ENCODE data around the gene PHYHD1. TPM values are rescaled to one million over a fixed set of nuclear protein-coding genes. Genes with fewer than 3 reads are reported as not detected.
"Not testable (repeated sequence)": the region's sequence is repeated elsewhere in the genome, so short reads cannot be mapped to it uniquely, and the experiment has no call there.

PHYHD1 gene
- total RNA-seq, 2 experiments from 2014 or later: 83.5 to 150 TPM

- Histone ChIP-seq H3K9me3 (ENCODE audit: low read length) (no peaks in the 10 kb centered on the region), H3K9me2 (ENCODE audit: insufficient read depth, low read length) (no peaks in the 10 kb centered on the region), H3K36me3 (ENCODE audit: insufficient read depth, low read length) (peaks cover 7% of the 10 kb centered on the region), H3K4me1 (ENCODE audit: insufficient read depth, low read length, poor library complexity, severe bottlenecking) (peaks cover 13% of the 10 kb centered on the region), H3K4me3 (ENCODE audit: low read depth, low read length, poor library complexity, severe bottlenecking) (no peak overlapping the region), H3K4me2 (ENCODE audit: low read length) (no peak overlapping the region), H2AFZ (ENCODE audit: low read length) (no peak overlapping the region), H3K27ac (ENCODE audit: low read depth, low read length, poor library complexity, severe bottlenecking) (no peak overlapping the region), H3K79me2 (ENCODE audit: insufficient read depth, low read depth, low read length) (peaks cover 12% of the 10 kb centered on the region; the same call in 1 of the 2 replicates), H4K20me1 (ENCODE audit: insufficient read depth, low read length) (no peaks in the 10 kb centered on the region)
- POLR2A ChIA-PET: interaction anchor here (0.6 kb wide), 1 partner anchor 16 kb away, joined by 3 read pairs; no protein-coding TSS in a partner anchor
- intact Hi-C loops (cut with micrococcal nuclease; ENCODE audit: unreplicated experiment): no loop called here
- no TSS peak for BruUV-seq (replicated peaks)
- no peak for DNase-seq (ENCODE audit: low spot score)
- CTCF ChIA-PET (ENCODE audit: unreplicated experiment): no interaction called here
- no peak for TF ChIP-seq EZH2phosphoT487 (IDR thresholded peaks at IDR 0.05; ENCODE audit: borderline replicate concordance, low read depth, low read length)
- TF ChIP-seq, protein P1, sequence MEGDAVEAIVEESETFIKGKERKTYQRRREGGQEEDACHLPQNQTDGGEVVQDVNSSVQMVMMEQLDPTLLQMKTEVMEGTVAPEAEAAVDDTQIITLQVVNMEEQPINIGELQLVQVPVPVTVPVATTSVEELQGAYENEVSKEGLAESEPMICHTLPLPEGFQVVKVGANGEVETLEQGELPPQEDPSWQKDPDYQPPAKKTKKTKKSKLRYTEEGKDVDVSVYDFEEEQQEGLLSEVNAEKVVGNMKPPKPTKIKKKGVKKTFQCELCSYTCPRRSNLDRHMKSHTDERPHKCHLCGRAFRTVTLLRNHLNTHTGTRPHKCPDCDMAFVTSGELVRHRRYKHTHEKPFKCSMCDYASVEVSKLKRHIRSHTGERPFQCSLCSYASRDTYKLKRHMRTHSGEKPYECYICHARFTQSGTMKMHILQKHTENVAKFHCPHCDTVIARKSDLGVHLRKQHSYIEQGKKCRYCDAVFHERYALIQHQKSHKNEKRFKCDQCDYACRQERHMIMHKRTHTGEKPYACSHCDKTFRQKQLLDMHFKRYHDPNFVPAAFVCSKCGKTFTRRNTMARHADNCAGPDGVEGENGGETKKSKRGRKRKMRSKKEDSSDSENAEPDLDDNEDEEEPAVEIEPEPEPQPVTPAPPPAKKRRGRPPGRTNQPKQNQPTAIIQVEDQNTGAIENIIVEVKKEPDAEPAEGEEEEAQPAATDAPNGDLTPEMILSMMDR (conservative IDR thresholded peaks at IDR 0.05; ENCODE audit: low read length): no peak
These were observed 23.2 kb downstream of the PHYHD1 start for GRCh38 chr9:128943832-128944620.

GRCh38 chr9:128944966-128945365 lies 24.2 kb downstream of the PHYHD1 start:
- H3K9me3 ChIP-seq (ENCODE audit: low read length); H3K4me3 ChIP-seq (ENCODE audit: low read depth, low read length, poor library complexity, severe bottlenecking); CTCF ChIA-PET (ENCODE audit: unreplicated experiment); H3K4me2 ChIP-seq (ENCODE audit: low read length); H2AFZ ChIP-seq (ENCODE audit: low read length); POLR2A ChIA-PET; BruUV-seq (replicated peaks); DNase-seq (ENCODE audit: low spot score); H3K9me2 ChIP-seq (ENCODE audit: insufficient read depth, low read length); H3K27ac ChIP-seq (ENCODE audit: low read depth, low read length, poor library complexity, severe bottlenecking); H4K20me1 ChIP-seq (ENCODE audit: insufficient read depth, low read length): not testable (repeated sequence)
- intact Hi-C loops (cut with micrococcal nuclease; ENCODE audit: unreplicated experiment): loop anchor here (5.0 kb wide), 1 partner anchor 83 kb away; no protein-coding TSS in a partner anchor
- Histone ChIP-seq H3K4me1 (ENCODE audit: insufficient read depth, low read length, poor library complexity, severe bottlenecking) (peaks cover 14% of the 10 kb centered on the region), H3K36me3 (ENCODE audit: insufficient read depth, low read length) (peaks cover 17% of the 10 kb centered on the region), H3K79me2 (ENCODE audit: insufficient read depth, low read depth, low read length) (peaks cover 14% of the 10 kb centered on the region; the same call in 1 of the 2 replicates)

DNA sequence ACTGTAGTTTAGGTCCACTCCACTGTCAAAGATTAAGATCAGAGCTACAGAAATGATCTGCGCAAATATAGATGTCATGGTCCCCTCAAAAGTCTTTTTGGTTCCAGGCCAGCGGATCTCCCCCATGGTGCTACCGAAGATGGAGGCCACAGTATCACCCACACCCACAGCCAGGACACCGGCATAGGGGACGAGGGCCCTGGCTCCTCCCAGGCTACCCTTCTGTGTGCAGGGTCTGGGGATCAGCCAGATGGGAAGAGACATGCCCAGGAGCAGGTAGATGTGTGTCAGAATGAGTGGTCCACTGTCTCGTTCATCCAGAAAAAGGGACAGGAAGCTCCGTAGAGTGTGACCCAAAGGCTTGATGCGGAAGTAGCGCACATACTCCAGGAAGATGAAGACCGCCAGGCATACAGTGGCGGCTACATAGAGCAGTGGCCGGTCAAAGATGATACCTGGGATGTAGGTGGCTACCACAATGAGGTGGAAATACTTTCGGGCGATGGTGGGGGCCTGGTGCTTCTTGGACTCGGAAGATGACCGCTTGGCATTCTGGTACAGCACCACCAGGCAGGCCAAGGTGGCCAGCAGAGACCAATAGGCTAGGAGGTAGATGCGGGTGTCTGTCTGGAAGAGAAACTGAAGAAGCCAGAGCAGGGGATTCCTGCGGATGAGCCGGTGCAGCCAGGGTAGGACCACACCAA lies 25.2 kb downstream of the PHYHD1 start:
- H3K4me2 ChIP-seq (ENCODE audit: low read length): peak overlapping the region; percentile 82
- BruUV-seq (replicated peaks): no TSS peak
- intact Hi-C loops (cut with micrococcal nuclease; ENCODE audit: unreplicated experiment): loop anchor here (5.0 kb wide), 1 partner anchor 84 kb away; no protein-coding TSS in a partner anchor
- H3K4me1 ChIP-seq (ENCODE audit: insufficient read depth, low read length, poor library complexity, severe bottlenecking): peaks cover 14% of the 10 kb centered on the region
- peaks cover 27% of the 10 kb centered on the region for H3K36me3 ChIP-seq (ENCODE audit: insufficient read depth, low read length)
- no peaks in the 10 kb centered on the region for H3K9me3 ChIP-seq (ENCODE audit: low read length)
- no peak overlapping the region for H3K27ac ChIP-seq (ENCODE audit: low read depth, low read length, poor library complexity, severe bottlenecking)
- TF ChIP-seq EZH2phosphoT487 (IDR thresholded peaks at IDR 0.05; ENCODE audit: borderline replicate concordance, low read depth, low read length): no peak
- TF ChIP-seq, protein P1 (conservative IDR thresholded peaks at IDR 0.05; ENCODE audit: low read length): no peak
- no peaks in the 10 kb centered on the region for H3K9me2 ChIP-seq (ENCODE audit: insufficient read depth, low read length)
- DNase-seq (ENCODE audit: low spot score): no peak
- peak overlapping the region; percentile 95 for H3K4me3 ChIP-seq (ENCODE audit: low read depth, low read length, poor library complexity, severe bottlenecking)
- H3K79me2 ChIP-seq (ENCODE audit: insufficient read depth, low read depth, low read length): peaks cover 14% of the 10 kb centered on the region; the same call in 1 of the 2 replicates
- H4K20me1 ChIP-seq (ENCODE audit: insufficient read depth, low read length): no peaks in the 10 kb centered on the region
- H2AFZ ChIP-seq (ENCODE audit: low read length): no peak overlapping the region
- CTCF ChIA-PET (ENCODE audit: unreplicated experiment): no interaction called here
- POLR2A ChIA-PET: no interaction called here
